ENCODE measurements around the gene PRKAB1.
"Not testable (repeated sequence)": the region's sequence is repeated elsewhere in the genome, so short reads cannot be mapped to it uniquely, and the experiment has no call there.

Gene PRKAB1

DNA sequence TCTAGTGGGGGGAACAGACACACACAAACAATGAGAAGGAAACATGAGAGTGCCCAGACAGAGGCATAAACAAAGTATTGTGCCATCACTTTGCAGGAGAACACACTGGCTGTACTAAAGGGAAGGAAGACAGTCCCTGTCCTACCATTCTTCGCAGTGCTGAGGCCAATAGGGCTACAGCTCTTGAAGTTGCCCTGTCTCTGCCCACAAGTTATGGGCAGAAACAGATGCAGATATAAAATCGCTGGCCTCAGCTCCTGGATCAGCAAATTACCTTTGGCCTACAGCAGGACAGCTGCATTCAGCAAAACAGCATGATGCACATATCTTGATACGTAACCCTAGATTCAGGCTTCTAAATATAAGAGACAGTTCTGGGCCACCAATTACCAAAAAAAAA is 23.0 kb upstream of the PRKAB1 start:
- no peak for DNase-seq (ENCODE audit: low read depth, low spot score)
- in situ Hi-C loops (cut with HindIII; ENCODE audit: low sequenced_read_pairs), result no loop called here
- H3K4me3 ChIP-seq (ENCODE audit: low read depth, low read length), result no peak overlapping the region
- TF ChIP-seq, protein P1, sequence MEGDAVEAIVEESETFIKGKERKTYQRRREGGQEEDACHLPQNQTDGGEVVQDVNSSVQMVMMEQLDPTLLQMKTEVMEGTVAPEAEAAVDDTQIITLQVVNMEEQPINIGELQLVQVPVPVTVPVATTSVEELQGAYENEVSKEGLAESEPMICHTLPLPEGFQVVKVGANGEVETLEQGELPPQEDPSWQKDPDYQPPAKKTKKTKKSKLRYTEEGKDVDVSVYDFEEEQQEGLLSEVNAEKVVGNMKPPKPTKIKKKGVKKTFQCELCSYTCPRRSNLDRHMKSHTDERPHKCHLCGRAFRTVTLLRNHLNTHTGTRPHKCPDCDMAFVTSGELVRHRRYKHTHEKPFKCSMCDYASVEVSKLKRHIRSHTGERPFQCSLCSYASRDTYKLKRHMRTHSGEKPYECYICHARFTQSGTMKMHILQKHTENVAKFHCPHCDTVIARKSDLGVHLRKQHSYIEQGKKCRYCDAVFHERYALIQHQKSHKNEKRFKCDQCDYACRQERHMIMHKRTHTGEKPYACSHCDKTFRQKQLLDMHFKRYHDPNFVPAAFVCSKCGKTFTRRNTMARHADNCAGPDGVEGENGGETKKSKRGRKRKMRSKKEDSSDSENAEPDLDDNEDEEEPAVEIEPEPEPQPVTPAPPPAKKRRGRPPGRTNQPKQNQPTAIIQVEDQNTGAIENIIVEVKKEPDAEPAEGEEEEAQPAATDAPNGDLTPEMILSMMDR (IDR thresholded peaks at IDR 0.05; ENCODE audit: low read depth, low read length), result no peak

DNA sequence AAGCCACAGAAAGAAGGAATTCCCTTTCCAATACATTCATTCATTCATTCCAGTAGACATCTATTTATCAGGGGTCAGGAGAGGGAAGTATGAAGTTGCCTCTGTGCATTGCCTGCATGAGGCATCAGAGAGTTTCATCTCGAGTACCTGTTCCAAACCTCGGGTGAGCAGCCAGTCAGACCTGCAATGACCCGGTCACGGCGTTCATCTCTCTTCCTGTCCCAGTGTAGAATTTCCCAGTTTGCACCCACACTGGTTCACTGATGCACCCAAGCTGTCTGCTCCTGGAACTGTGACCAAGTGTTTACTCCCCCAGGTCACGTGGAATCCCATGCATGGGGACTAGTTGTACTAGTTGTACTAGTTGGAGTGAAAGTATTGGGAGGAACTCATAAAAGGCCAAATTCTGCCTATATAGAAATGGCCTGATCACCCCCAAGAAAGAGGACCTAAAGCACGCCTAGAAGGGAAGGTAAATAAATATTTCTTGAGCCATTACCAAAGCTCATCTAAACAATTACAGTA is 22.3 kb upstream of the PRKAB1 start:
- no peak for DNase-seq (ENCODE audit: low read depth, low spot score)
- TF ChIP-seq, protein P1 (IDR thresholded peaks at IDR 0.05; ENCODE audit: low read depth, low read length), result no peak
- no peak overlapping the region for H3K4me3 ChIP-seq (ENCODE audit: low read depth, low read length)
- in situ Hi-C loops (cut with HindIII; ENCODE audit: low sequenced_read_pairs), result no loop called here

DNA sequence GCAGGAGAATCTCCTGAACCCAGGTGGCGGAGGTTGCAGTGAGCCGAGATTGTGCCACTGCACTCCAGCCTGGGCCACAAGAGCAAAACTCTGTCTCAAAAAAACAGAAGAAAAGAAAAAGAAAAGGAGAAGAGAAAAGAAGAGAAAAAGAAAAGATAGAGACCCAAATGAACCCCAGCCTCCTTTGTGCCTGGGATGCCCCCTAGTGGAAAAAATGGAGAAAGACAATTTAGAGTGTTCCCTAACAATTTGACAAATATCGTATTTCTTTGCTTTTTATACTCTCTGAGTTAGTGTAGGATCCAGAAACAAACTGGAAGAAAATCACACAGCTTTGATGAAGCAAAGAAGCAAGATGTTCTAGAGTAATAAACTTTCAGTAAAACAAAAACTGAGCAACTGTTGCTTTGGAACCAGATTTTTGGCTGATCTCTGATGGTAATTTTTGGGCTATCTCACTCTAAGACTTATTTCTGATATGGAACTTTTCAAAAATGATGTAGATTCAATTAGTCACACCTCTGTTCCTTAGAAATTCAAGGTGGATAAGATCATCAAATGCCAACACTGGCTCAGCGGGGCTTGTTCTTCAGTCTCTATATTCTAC is 18.6 kb upstream of the PRKAB1 start:
- no peak overlapping the region for H3K4me3 ChIP-seq (ENCODE audit: low read depth, low read length)
- in situ Hi-C loops (cut with HindIII; ENCODE audit: low sequenced_read_pairs), result no loop called here
- TF ChIP-seq, protein P1 (IDR thresholded peaks at IDR 0.05; ENCODE audit: low read depth, low read length), result peak; percentile 65
- DNase-seq (ENCODE audit: low read depth, low spot score), result peak; percentile 5

DNA sequence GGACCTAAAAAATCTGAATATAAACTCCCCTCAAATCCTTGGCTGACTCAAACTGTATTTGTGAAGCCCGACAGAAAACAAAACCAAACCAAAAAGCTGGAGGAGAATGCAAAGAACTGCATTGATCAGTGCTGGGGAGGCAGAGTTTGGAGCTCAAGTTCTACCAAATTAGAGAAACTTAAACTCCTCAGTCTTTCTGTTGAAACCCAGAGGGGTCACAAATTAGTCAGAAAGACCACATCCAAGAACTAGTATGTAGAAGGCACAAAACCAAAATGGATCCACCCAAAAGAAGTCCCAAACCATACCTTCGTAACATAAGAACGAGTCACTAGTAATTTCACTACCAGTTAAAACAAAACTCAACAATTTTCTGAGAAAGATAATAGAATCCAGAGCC is 15.3 kb upstream of the PRKAB1 start:
- no peak overlapping the region for H3K4me3 ChIP-seq (ENCODE audit: low read depth, low read length)
- DNase-seq (ENCODE audit: low read depth, low spot score), result no peak
- in situ Hi-C loops (cut with HindIII; ENCODE audit: low sequenced_read_pairs), result no loop called here
- TF ChIP-seq, protein P1 (IDR thresholded peaks at IDR 0.05; ENCODE audit: low read depth, low read length), result no peak

DNA sequence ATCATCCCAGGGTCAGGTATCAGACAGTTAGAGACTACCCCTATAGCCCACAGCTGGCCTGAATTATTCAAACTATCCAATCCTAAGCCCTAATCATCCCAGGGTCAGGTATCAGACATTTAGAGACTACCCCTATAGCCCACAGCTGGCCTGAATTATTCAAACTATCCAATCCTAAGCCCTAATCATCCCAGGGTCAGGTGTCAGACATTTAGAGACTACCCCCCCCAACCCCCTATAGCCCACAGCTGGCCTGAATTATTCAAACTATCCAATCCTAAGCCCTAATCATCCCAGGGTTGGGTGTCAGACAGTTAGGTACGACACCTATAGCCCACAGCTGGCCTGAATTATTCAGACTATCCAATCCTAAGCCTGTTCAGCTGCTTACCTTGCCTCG is 10.9 kb upstream of the PRKAB1 start:
- in situ Hi-C loops (cut with HindIII; ENCODE audit: low sequenced_read_pairs); DNase-seq (ENCODE audit: low read depth, low spot score); H3K4me3 ChIP-seq (ENCODE audit: low read depth, low read length): not testable (repeated sequence)

DNA sequence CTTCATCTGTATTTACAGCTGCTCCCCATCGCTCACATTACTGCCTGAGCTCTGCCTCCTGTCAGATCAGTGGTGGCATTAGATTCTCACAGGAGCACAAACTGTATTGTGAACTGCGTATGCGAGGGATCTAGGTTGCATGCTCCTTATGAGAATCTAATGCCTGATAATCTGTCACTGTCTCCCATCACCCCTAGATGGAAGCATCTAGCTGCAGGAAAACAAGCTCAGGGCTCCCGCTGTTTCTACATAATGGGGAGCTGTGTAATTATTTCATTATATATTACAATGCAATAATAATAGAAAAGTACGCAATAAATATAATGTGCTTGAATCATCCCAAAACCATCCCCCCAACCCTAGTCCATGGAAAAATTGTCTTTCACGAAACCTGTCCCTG is 9.8 kb upstream of the PRKAB1 start:
- in situ Hi-C loops (cut with HindIII; ENCODE audit: low sequenced_read_pairs), result not testable (repeated sequence)

DNA sequence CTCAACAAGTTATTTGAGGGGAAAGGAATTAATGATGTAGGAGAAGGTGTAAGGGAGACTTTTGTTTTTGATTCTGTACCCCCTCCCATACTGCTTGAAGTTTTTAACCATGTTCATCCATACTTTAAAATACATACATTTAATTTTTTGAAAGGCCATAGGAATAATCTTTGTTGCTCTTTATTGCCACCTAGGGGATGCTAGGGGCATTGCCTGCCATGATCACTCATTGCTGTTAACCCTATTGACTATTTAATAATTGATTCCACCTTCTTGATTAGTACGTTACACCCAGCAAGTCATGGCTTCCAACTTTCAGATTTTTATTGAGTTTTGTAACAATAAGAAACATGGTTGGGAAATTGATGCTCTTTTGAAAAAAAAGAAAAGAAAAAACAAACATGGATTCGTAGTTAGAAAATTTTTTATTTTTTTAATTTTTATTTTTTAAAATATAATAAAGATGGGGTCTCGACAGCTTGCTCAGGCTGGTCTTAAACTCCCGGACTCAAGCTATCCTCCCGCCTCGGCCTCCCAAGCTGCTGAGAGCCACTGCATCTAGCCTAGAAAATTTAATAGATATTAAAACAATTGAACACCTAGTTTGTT is 8.5 kb upstream of the PRKAB1 start:
- in situ Hi-C loops (cut with HindIII; ENCODE audit: low sequenced_read_pairs), result no loop called here
- TF ChIP-seq, protein P1 (IDR thresholded peaks at IDR 0.05; ENCODE audit: low read depth, low read length), result peak; percentile 96
- DNase-seq (ENCODE audit: low read depth, low spot score), result peak; percentile 25
- H3K4me3 ChIP-seq (ENCODE audit: low read depth, low read length), result no peak overlapping the region

More for the DNA sequence above, 9.8 kb upstream of the PRKAB1 start:
- not testable (repeated sequence) for DNase-seq (ENCODE audit: low read depth, low spot score); H3K4me3 ChIP-seq (ENCODE audit: low read depth, low read length)

Measured in astrocyte of the spinal cord (primary cell).